Measurements from ENCODE around the gene SCYL1.

GRCh38 chr11:65498977-65499712 lies 25.7 kb upstream of the SCYL1 start, which contains the start of gene MALAT1:
- TF ChIP-seq CTCF (IDR thresholded peaks at IDR 0.05) (no peak), ZFX (IDR thresholded peaks at IDR 0.05; ENCODE audit: borderline replicate concordance) (no peak)

All from 22Rv1 (cell line).